Central memory CD8-positive, alpha-beta T cell (primary cell): ENCODE measurements around the gene PHLDB2.
A peak's percentile ranks its signal among the peaks of the same experiment; 100 is the strongest.

Experiments
- ATAC-seq: fragments of 150-1000 bp; cut with Tn5 transposase; replicated peaks from 2 replicates; pipeline ENCODE4 v1.10.0; 2022; ENCODE audit warnings: mild to moderate bottlenecking, moderate FRiP score, moderate number of reproducible peaks; ENCODE audit not compliant: poor library complexity, severe bottlenecking; ENCODE audit errors: extremely low read depth
- DNase-seq, 2 donors: peaks; one replicate each; pipeline ENCODE4 v3.0.0; 2021; ENCODE audit warnings: low spot score in 2 of 2
- H3K27ac Mint-ChIP-seq: one replicate; pipeline ENCODE4 v1.8.0; 2022; ENCODE audit warnings: low read depth, mild to moderate bottlenecking, moderate library complexity, mixed read lengths
- H3K27me3 Mint-ChIP-seq: one replicate; pipeline ENCODE4 v1.8.0; 2022; ENCODE audit warnings: mixed read lengths
- H3K36me3 Mint-ChIP-seq: one replicate; pipeline ENCODE4 v1.8.0; 2022; ENCODE audit warnings: mild to moderate bottlenecking, moderate library complexity, mixed read lengths; ENCODE audit not compliant: insufficient read depth
- H3K4me1 Mint-ChIP-seq: one replicate; pipeline ENCODE4 v1.8.0; 2022; ENCODE audit warnings: mixed read lengths
- H3K4me3 Mint-ChIP-seq: one replicate; pipeline ENCODE4 v1.8.0; 2022; ENCODE audit warnings: mild to moderate bottlenecking, moderate library complexity, mixed read lengths
- H3K9me3 Mint-ChIP-seq: one replicate; pipeline ENCODE4 v1.8.0; 2022; ENCODE audit warnings: mixed read lengths

Gene PHLDB2

GRCh38 chr3:111965484-111965883 lies 106.4 kb downstream of the PHLDB2 start:
- Mint-ChIP-seq H3K4me1 (peaks cover 8% of the 10 kb centered on the region), H3K4me3 (no peak overlapping the region), H3K27ac (no peak overlapping the region), H3K9me3 (no peaks in the 10 kb centered on the region), H3K27me3 (no peaks in the 10 kb centered on the region), H3K36me3 (peaks cover 1% of the 10 kb centered on the region)
- ATAC-seq (no peak), DNase-seq (no peak)

GRCh38 chr3:111967068-111967467 lies 108.0 kb downstream of the PHLDB2 start:
- Mint-ChIP-seq H3K4me1 (peaks cover 8% of the 10 kb centered on the region), H3K9me3 (no peaks in the 10 kb centered on the region), H3K36me3 (peaks cover 1% of the 10 kb centered on the region), H3K27me3 (no peaks in the 10 kb centered on the region), H3K27ac (no peak overlapping the region), H3K4me3 (no peak overlapping the region)
- DNase-seq (no peak), ATAC-seq (no peak)

GRCh38 chr3:111967651-111968274 lies 108.7 kb downstream of the PHLDB2 start:
- ATAC-seq, result peak; percentile 67
- Mint-ChIP-seq H3K27ac (peak overlapping the region; percentile 7), H3K9me3 (no peaks in the 10 kb centered on the region), H3K27me3 (no peaks in the 10 kb centered on the region), H3K36me3 (no peaks in the 10 kb centered on the region), H3K4me3 (no peak overlapping the region), H3K4me1 (peaks cover 8% of the 10 kb centered on the region)
- DNase-seq, result peak; percentile 65 to 70

- Mint-ChIP-seq H3K36me3 (peaks cover 2% of the 10 kb centered on the region), H3K4me1 (peaks cover 8% of the 10 kb centered on the region), H3K27me3 (no peaks in the 10 kb centered on the region), H3K4me3 (no peak overlapping the region), H3K9me3 (no peaks in the 10 kb centered on the region), H3K27ac (no peak overlapping the region)
- ATAC-seq, result no peak
- DNase-seq, result no peak
These were observed 109.4 kb downstream of the PHLDB2 start for GRCh38 chr3:111968319-111969054.

- ATAC-seq, result no peak
- Mint-ChIP-seq H3K4me1 (peaks cover 8% of the 10 kb centered on the region), H3K27ac (no peak overlapping the region), H3K9me3 (no peaks in the 10 kb centered on the region), H3K36me3 (peaks cover 4% of the 10 kb centered on the region), H3K27me3 (no peaks in the 10 kb centered on the region), H3K4me3 (no peak overlapping the region)
- no peak for DNase-seq
These were observed 111.3 kb downstream of the PHLDB2 start for GRCh38 chr3:111970376-111970775.

- peaks cover 4% of the 10 kb centered on the region for H3K36me3 Mint-ChIP-seq
- DNase-seq (no peak), ATAC-seq (no peak)
- no peak overlapping the region for H3K27ac Mint-ChIP-seq
- no peak overlapping the region for H3K4me3 Mint-ChIP-seq
- H3K27me3 Mint-ChIP-seq, result no peaks in the 10 kb centered on the region
- H3K9me3 Mint-ChIP-seq, result no peaks in the 10 kb centered on the region
- H3K4me1 Mint-ChIP-seq, result peaks cover 8% of the 10 kb centered on the region
These were observed 112.6 kb downstream of the PHLDB2 start for GRCh38 chr3:111971533-111972130.

GRCh38 chr3:111972891-111973290 lies 113.8 kb downstream of the PHLDB2 start:
- Mint-ChIP-seq H3K4me3 (no peak overlapping the region), H3K27ac (no peak overlapping the region), H3K36me3 (peaks cover 4% of the 10 kb centered on the region), H3K4me1 (no peaks in the 10 kb centered on the region), H3K9me3 (no peaks in the 10 kb centered on the region), H3K27me3 (no peaks in the 10 kb centered on the region)
- ATAC-seq (no peak), DNase-seq (no peak)

- Mint-ChIP-seq H3K27me3 (no peaks in the 10 kb centered on the region), H3K9me3 (no peaks in the 10 kb centered on the region), H3K4me1 (peaks cover 7% of the 10 kb centered on the region), H3K4me3 (no peak overlapping the region), H3K36me3 (peaks cover 10% of the 10 kb centered on the region), H3K27ac (no peak overlapping the region)
- DNase-seq, result no peak
- ATAC-seq, result no peak
These were observed 116.1 kb downstream of the PHLDB2 start for GRCh38 chr3:111975131-111975530.

- no peaks in the 10 kb centered on the region for H3K9me3 Mint-ChIP-seq
- H3K27me3 Mint-ChIP-seq, result no peaks in the 10 kb centered on the region
- ATAC-seq (no peak), DNase-seq (no peak)
- H3K27ac Mint-ChIP-seq, result no peak overlapping the region
- peaks cover 14% of the 10 kb centered on the region for H3K36me3 Mint-ChIP-seq
- H3K4me1 Mint-ChIP-seq, result peaks cover 13% of the 10 kb centered on the region
- no peak overlapping the region for H3K4me3 Mint-ChIP-seq
These were observed 117.2 kb downstream of the PHLDB2 start for GRCh38 chr3:111976254-111976653.

GRCh38 chr3:111978583-111979433 lies 119.7 kb downstream of the PHLDB2 start, which contains the start of gene ABHD10:
Gene ABHD10 (plus strand): TSS chr3:111979026. CDS start chr3:111979062, 36 bp downstream.
- H3K36me3 Mint-ChIP-seq, result peaks cover 13% of the 10 kb centered on the region
- ATAC-seq (peak; percentile 93), DNase-seq (peak; percentile 88 to 91)
- no peaks in the 10 kb centered on the region for H3K27me3 Mint-ChIP-seq
- peaks cover 21% of the 10 kb centered on the region for H3K4me1 Mint-ChIP-seq
- H3K4me3 Mint-ChIP-seq, result peak within 1 kb of the TSS; percentile 91
- peak within 1 kb of the TSS; percentile 91 for H3K27ac Mint-ChIP-seq
- H3K9me3 Mint-ChIP-seq, result no peaks in the 10 kb centered on the region

GRCh38 chr3:111979434-111980038 lies 120.5 kb downstream of the PHLDB2 start:
- DNase-seq (no peak), ATAC-seq (peak; percentile 47)
- H3K9me3 Mint-ChIP-seq, result no peaks in the 10 kb centered on the region
- peak overlapping the region; percentile 91 for H3K4me3 Mint-ChIP-seq
- peaks cover 13% of the 10 kb centered on the region for H3K36me3 Mint-ChIP-seq
- no peaks in the 10 kb centered on the region for H3K27me3 Mint-ChIP-seq
- H3K27ac Mint-ChIP-seq, result peak overlapping the region; percentile 91
- H3K4me1 Mint-ChIP-seq, result peaks cover 28% of the 10 kb centered on the region
